Gastroesophageal sphincter (tissue), 3 donors: ENCODE data around the gene LMCD1.

Experiments used
- EP300 ChIP-seq: sonication (generic); formaldehyde crosslinking; IDR thresholded peaks from one replicate; pipeline ENCODE4 v1.6.1; 2017; ENCODE audit warnings: antibody characterized with exemption, mild to moderate bottlenecking
- POLR2A ChIP-seq, 2 donors: fragments of 450-650 bp; IDR thresholded peaks; one replicate each; pipeline ENCODE4 v1.6.1; 2017; ENCODE audit warnings: antibody characterized with exemption in 2 of 2, mild to moderate bottlenecking in 2 of 2, moderate library complexity in 1 of 2
- POLR2AphosphoS5 ChIP-seq: sonication (generic); formaldehyde crosslinking; IDR thresholded peaks from one replicate; pipeline ENCODE4 v1.6.1; 2017; ENCODE audit warnings: antibody characterized with exemption
- TF ChIP-seq, protein P1 (sequence below), 4 experiments: fragments of 200-600 bp in 2 of 4; fragments of 450-650 bp in 2 of 4; sonication (generic) in 1 of 4; IDR thresholded peaks; one replicate each; pipeline ENCODE4 v1.5.1; 2017 to 2019; ENCODE audit warnings: antibody characterized with exemption in 4 of 4, mild to moderate bottlenecking in 2 of 4, moderate library complexity in 2 of 4

DNA sequence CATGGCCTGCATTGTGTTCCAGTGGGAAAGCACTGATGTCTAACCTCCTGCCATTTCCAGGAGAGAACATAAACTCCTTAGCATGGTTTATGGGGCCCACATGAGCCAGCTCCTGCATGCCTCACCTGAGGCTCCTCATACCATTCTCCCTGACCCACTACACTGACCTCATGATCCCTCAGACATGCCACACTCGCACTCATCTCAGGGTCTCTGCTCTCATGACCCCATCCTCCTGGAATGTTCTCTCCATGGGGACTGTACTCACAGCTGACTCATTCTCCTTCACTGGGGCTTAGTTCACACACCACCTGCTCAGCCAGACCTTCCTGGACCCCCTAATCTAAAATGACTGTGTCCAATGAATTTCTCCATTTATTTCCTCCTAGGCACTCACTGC lies 4.0 kb upstream of the LMCD1 start:
- TF ChIP-seq, protein P1, sequence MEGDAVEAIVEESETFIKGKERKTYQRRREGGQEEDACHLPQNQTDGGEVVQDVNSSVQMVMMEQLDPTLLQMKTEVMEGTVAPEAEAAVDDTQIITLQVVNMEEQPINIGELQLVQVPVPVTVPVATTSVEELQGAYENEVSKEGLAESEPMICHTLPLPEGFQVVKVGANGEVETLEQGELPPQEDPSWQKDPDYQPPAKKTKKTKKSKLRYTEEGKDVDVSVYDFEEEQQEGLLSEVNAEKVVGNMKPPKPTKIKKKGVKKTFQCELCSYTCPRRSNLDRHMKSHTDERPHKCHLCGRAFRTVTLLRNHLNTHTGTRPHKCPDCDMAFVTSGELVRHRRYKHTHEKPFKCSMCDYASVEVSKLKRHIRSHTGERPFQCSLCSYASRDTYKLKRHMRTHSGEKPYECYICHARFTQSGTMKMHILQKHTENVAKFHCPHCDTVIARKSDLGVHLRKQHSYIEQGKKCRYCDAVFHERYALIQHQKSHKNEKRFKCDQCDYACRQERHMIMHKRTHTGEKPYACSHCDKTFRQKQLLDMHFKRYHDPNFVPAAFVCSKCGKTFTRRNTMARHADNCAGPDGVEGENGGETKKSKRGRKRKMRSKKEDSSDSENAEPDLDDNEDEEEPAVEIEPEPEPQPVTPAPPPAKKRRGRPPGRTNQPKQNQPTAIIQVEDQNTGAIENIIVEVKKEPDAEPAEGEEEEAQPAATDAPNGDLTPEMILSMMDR (IDR thresholded peaks at IDR 0.05) = no peak
- TF ChIP-seq POLR2A (IDR thresholded peaks at IDR 0.05) (no peak), POLR2AphosphoS5 (no peak), EP300 (no peak)
